SIG-M5 treated with dmso at 0.1 percent for 504 hours (cell line): ENCODE results near the gene ABCC5.

ENCODE experiments used
- DNase-seq: peaks from one replicate; lab custom pipeline; 2025; ENCODE audit not compliant: unreplicated experiment; lab: John Stamatoyannopoulos, UW

The ABCC5 gene

DNA sequence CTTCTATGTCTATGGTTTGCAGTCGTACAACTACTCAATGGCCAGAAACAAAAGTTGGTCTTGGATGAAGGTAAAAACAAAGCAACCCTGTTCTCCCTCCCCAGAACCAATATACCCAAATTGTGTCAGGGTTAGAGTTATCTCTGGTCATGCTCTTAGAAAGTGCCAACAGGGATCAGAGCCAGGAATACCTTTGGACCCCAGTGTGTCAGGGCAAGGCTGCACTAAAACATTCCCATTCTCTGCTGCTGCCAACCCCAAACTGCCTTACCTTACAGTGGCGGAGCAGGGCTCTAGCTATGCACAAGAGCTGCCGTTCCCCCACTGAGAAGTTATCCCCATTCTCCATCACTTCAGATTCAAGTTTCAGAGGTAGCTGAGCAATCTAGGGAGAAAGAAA, 90.6 kb downstream of the ABCC5 start:
- no peak for DNase-seq

DNA sequence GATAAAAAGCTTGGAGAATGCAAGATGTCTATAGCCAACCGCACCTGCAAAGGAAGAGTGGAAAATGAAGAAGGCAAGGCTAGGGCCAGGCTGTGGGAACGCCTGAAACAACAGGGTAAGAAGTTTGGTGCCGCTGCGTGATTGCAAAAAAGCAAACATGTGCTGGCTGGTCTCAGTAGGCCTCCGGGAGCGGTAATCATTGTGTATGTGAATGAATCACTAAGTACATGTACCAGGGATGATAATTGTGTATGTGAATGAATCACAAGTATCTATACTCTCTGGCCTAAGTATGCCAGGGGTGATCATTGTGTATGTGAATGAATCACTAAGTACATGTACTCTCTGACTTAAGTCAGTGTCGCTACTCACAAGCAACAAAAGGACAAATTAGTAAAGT, 92.7 kb downstream of the ABCC5 start:
- no peak for DNase-seq

DNA sequence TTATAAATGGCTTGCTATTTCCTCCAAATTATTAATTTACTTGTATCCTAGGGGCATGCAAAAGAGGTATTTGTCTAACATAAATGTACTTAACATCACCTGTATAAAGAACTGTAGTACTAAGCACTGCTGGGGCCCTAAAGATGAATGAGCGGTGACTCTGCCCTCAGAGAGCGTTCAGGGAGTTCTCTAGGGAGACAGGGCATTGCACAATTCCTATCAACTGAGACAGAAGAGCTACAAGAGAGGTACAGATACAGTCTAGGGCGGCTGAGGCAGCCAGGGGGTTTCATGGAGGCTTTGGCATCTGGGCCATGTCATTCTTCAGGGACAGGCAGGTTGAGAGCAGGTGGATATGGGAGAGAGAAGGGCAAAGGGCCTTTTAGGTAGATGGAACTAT, 93.1 kb downstream of the ABCC5 start:
- DNase-seq = no peak

DNA sequence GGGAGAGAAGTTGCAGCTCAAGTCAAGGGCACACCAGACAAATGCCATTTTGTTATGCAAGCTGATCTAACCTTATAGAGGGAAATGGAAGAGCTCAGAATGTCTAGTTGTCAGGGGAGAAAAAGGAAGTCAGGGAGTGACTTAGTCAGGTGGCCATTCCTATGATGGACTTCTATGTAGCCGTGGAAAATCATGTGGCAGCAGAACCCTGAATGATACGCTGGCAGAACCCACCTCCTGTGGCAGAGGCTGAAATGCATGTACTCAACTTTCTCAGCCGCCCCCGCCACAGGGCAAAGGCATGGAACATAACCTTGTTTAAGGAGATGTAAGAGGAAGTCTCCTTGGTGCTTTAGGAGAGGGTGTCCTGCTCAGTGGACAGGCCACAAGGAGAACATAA, 95.3 kb downstream of the ABCC5 start:
- peak; percentile 10 for DNase-seq

DNA sequence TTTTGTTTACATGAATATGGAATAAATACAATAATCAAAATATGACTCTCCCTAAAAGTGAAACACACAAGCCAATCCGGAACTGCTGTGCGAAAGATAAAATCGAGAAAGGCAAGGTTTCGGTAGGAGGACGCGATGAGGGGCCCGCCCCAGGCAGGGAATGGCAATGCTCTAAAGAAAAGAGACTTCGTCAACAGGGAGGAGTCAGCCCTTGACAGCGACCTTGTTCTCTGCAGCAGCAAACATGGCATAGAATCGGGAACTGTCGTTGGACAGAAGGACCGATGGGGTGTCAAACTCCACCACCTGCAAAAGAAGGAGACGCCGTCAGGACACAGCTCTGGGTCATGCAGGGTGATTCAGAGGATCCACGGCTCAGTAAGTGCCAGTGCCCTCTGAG, 96.6 kb downstream of the ABCC5 start:
- no peak for DNase-seq

DNA sequence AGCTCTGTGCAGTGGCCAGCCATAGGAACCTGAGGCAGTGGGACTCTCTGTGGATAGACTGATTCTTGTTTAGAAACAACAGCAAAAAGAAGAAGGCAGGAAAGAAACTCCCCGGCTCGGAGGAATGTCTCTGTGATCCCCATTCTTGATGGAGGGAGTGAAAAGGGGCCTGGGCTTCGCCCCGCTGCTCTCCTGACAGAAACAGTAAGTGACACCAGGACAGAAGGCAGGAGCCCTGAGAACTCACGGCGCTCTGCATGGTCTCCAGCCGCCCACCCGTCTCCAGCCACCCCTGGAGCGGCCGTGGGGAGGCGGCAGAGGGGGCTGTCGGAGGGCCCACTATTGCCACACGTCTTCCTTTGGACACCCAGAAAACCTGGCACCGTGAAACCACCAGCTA, 97.3 kb downstream of the ABCC5 start:
- no peak for DNase-seq

DNA sequence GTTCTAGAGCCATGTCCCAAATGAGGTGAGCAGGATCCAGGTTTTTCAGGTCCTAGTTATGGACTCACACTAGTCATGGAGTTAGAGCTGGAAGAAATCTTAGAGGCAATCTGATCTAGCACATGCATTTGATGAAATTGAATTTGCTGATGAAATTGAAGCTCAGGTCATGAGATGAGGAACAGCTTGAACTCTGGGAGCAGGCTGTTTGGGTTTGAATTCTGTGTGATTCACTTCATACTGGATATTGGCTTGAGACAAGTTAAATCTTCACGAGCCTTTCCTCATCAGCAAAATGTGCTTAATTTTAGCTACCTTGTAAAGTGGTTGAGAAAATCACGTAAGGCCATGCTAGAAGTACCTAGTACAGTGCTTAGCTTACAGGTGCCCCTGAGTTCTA, 99.5 kb downstream of the ABCC5 start:
- DNase-seq = no peak

DNA sequence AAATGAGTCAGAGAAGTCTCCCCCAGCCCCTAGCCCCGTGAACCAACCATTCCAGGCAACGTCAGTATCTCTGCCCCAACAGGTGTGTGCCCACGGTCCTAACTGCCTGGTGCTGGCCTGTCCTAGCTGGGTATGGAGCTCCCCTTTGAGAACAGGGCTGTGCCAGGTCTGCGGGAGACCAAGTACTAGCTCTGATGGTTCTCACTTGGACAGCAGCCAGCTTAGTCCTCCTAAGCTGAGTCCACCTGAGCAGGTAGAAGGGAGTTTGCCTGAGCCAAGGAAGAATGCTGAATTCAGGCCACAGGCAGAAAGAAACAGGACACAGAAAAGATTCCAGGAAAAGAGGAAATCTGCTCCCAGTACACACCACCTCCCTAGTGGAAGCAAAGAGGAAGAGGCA, 99.9 kb downstream of the ABCC5 start:
- no peak for DNase-seq

DNA sequence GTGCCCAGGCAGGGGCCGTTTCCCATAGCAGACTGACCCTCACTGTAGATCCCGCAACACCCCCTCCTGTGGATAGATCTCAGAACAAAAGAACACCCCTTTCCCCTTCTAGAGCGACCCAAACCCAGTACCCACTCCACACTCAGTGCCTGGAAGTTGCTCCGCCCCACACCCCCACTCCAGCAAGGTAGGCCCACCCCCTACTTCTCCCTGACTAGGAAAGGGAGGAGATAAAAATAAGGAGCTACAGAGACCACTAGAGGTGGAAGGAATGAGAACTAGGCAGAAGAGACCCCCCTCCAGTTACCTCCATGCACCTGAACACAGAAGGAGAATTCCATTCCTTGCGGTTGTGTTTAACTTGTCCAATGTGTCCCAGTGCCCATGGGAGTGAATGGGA, 102.8 kb downstream of the ABCC5 start:
- DNase-seq = no peak

DNA sequence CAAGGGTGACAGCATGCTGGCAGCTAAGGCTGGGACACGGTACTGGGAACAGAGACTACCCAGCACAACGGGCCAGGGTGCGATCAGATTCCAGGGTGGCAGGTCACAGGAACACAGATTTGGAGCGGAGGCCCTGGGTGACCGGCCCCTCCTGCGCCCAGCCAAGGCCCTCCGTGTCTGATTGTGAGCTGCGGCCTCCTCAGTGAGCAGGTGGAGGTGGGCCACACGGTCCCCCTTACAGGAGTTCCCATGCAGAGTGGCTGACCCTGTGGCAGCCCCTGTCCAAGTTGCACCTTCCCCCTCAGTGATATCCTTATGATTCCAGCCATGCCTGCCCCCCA, 104.1 kb downstream of the ABCC5 start:
- no peak for DNase-seq

DNA sequence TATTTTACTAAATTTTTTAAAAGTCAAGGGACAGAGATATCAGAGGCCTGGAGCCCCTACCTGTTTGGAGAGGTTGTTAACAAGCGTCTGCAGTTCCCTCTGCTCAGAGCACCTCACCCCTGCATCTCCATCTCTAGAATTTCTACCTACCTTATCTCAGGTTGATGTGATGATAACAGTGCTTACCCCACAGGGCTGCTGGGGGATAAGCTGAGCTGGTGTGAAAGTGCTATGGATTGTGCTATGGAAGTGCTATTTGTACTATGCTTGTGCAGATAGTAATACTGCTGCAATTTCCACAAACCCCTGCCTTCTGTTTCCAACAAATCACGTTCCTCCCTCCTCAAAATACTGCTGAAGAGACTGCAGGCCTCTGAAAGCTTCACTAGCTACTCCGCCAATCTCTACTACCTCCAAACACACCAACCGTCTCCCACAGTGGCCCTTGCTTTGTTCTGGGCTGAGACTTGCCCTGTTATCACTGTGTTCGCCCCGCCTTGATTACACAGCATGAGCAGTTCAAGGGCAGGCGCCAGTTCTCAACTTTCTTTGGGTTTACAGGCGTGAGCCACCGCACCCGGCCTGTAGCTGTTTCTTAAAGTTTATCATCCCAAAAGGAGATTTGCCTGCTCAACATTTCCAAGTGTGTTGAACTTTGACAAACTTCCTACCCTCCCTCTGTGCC, 104.6 kb downstream of the ABCC5 start:
- DNase-seq = no peak

DNA sequence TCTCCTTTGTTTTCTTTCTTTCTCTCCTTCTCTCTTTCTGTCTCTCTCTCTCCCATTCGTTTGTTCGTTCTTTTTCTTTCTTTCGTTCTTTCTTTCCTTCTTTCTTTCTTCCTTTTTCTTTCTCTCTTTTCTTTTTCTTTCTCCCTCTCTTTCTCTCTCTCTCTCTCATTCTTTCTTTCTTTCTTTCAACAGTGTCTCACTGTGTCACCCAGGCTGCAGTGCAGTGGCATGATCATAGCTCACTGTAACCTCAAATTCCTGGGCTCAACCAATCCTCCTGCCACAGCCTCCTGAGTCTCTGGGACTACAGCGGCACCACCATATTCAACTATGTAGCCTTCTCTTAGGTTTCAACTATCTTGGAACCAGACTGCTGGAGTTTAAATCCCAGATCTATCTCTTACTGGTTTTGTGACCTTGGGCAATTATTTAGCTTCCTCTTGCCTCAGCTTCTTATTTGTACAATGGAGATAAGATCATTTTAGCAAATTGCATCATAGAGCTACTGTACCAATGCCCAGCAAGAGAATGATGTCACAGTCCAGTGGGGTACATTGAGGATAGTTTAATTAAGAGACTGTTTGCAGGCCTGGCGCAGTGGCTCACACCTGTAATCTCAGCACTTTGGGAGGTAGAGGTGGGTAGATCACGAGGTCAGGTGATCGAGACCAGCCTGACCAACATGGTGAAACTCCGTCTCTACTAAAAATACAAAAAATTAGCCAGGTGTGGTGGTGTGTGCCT, 105.7 kb downstream of the ABCC5 start:
- peak; percentile 63 for DNase-seq

DNA sequence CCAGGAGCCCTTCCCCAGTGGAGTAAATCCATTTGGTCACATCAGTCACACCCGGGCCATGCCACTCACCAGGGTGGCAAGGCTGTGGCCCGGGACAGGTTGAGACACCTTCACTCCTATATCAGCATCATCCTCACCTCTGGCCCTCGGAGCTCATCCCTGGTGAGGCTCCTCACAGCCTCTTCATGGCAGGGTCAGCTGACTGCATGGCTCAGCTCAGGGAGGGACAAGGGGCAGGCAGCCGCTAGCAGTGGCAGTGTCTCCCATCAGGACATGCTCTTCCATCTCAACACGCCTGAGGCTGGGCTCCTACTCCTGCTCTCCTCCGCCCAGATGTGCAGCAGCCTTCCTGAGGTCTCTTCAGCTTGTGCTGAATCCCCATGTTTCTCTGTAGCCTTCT, 106.6 kb downstream of the ABCC5 start:
- DNase-seq = no peak

DNA sequence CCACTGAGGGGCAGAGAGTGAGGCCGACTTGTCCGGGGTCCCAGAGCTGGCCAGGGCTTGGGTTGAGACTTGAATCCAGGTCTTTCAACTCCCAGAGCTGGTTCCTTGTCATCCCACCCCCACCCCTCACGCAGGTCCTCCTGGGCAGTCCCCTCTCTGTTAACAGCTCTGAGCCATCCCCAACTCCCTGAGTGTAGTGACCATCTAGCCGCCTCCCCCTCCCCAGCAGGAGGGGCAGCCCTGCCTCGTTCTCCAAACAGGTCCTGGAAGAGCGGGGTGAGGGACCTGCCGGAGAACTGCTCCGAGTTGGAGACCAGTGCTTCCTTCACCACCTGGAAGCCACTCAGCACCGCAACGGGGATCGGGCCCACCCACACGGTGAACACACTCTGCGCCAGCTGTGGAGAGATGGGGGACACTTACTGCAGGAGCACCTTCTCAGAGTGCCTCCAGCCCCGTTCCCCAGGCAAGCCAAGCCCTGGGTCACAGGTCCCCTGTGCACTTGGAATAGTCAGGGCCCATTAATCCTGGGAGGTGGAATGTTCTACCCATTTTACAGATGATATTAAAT, 108.6 kb downstream of the ABCC5 start:
- no peak for DNase-seq

DNA sequence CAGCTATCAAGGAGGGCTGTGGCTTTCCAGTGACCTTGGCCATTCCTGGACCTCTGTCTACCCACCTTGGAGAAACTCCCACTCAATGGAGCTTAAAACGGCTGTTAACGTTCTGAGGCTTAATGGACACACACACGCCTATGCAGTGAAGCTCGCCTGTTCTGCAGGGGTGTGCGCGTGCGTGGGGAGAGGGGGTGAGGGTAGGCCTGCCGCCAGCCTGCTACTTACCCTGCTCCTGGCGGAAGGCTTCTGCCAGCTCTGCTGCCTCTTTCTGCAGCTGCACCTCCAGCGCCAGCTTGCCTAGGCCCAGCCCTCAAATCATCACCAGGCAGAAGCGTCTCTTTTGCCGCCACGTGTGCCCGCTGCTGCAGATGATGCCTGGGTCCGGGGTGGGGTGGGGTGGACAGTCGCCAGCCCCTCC, 109.8 kb downstream of the ABCC5 start:
- DNase-seq = no peak

DNA sequence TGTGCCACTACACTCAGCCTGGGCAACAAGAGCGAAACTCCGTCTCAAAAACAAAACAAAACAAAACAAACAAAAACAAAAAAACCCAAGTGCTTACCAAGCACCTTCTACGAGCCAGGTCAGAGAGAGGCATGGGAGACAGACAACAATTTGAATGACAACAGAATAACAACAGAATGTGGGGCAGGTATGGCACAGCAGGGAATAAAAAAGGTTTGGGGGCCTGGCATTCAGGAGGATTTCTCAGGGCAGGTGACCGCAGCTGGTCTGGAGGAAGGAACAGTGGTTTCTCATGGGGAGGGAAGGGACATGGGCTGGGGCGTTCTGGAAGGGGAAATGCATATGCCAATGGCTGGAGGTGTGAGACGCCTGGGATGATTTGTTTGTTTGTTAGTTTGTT, 110.5 kb downstream of the ABCC5 start:
- DNase-seq = no peak

DNA sequence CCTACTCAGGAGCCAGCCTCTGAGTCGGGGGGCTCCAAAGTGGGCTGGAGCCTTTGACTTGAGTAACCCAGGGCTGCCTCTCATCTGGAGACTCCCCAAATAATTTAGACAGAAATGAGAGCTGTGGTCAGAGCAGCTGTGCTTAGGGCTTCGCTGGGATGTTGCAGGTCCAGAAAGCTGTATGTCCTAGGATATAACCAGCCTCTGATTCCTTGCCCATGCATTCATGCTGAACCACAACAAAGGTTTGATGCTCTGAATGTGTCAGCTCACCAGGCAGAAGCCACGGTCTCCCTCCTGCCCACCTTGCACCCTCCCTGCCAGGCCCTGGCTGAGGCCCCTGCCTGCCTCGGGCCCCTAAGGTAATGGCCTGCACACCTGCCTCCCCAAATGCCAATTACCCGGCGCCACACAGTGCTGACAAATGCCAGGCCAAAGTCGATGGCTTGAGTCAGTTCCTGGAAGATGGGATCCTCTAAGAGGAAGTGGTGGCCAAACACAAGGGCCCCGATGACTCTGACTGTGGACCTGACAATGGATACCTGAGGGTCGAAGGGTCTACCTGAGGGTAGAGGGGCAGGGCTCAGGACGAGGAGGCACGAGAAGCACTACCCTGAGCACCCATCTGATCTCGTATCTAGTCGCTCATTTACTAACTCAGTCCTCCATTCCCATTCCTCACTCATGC, 111.3 kb downstream of the ABCC5 start:
- no peak for DNase-seq

DNA sequence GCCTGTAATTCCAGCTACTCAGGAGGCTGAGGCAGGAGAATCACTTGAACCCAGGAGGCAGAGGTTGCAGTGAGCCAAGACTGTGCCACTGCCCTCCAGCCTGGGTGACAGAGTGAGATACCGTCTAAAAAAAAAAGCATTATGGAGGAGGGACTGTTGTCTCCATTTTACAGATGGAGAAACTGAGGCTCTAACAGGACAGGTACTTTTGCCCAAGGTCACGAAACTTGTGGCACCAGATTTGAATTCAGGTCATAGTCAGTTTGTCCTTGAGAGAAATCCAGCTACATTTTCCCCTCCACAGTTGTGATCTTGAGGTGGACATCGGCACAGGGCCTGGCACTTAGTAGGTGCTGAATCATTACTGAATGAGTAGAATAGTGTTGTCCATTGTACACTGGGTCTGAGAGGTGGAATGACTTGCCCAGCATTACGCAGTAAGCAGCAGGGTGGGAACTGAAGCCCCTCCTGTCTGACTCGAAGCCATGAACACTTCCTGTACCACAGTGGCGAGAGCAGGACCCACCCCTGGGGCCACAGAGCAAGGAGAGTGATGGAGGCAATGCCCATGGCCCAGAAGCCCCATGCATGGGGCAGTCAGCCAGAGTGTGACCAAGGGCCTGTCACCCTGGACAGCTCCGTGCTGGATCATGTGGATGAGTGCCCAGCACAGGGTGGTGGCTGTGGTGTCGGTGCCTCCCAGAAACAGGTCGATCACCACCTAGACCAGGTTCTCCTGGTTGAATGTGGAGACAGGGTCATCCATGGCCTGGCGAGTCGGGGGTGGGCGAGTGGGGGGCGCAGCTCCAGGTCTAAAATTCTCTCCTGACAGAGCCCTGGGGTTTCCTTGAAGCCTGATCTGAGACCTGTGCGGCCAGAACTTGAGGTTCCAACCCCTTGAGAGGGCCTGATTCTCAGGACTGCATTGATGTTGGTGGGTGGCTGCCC, 112.6 kb downstream of the ABCC5 start:
- DNase-seq = no peak

DNA sequence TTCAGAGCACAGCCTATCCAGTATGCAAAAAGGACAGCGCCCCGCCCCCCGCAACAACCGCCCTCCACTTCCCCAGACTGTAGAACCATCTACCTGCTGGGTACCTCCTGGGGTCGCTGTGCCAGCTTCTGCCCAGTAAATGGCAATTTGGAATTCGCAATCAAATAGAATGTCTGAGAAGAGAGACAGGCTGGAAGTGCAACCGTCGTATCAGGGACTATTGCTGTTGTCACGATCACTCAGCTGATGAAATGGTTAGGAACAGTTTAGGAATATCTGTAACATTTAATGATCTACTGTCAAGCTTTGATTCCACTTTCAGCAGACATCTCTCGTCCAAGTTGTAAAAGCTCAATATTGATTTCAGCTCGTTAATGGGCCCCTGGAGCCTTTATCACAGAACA, 119.7 kb downstream of the ABCC5 start:
- DNase-seq = no peak

DNA sequence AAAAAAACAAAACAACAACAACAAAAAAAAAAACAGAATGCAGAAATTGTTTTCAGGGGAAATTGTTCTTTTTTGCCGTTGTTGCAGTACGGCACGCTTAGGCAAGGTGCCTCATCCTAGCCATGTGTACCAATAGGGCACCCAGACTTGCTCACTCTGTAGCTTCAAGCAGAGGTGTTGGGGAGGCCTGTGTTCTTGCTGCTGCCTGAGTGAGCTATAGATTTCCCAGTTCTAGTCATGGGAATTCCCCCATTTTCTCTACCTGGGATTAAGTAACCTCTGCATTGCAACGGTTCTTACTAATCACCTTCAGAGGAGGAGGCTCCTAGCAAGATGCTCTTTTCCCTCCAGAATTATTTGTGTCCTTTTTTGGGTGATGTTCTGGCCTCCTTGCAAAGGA, 120.1 kb downstream of the ABCC5 start:
- DNase-seq = no peak

DNA sequence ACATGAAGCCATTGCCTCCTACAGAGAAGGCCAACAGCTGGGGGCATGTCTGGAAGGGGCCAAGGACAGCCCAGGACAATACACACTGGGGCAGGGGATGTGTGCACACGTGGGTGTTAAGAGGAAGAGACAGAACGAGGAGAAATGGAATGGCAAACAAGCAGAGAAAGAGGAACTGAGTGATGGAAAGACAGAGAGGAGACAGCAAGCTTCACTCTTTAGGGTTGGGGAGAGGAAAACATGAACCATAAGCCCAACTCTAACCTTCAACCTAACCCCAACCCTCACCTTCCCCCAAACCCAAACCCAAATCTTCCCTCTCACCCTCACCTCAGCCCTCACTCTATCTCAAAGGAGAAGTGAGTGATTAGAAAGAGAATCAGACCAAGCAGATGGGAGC, 121.1 kb downstream of the ABCC5 start:
- peak; percentile 55 for DNase-seq
